Epithelial cell of prostate (primary cell): ENCODE data around the gene UBE2Z.
A peak's percentile ranks its signal among the peaks of the same experiment; 100 is the strongest.
"Not testable (repeated sequence)": the region's sequence is repeated elsewhere in the genome, so short reads cannot be mapped to it uniquely, and the experiment has no call there.

ENCODE experiments used
- DNase-seq: peaks from one replicate; pipeline ENCODE4 v3.0.0-alpha.2; 2011; ENCODE audit warnings: low read depth, low spot score
- H3K27ac ChIP-seq: fragments of 450-650 bp; 2 replicates; pipeline ENCODE4 v1.5.1; 2017; ENCODE audit warnings: mild to moderate bottlenecking

The UBE2Z gene

DNA sequence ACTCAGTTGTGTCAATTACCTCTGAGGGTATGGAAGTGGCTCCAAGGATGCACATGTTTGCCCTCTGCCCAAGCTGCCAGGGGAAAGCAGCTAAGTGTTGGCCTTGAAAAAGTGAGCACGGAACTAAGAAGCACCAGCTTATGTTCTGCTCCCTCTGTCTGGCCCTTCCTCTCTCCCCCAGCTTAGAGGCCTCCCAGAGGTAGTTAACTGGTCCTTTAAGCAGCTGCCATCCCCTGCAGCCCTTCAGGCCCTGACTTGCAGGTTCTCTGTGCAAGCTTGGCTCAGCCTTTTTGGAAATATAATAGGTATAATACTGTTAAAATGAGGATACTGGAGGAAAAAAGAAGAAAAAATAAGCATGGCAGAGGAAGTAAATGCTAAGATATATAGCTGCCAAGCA, 7.0 kb upstream of the UBE2Z start:
- no peak overlapping the region for H3K27ac ChIP-seq
- no peak for DNase-seq

DNA sequence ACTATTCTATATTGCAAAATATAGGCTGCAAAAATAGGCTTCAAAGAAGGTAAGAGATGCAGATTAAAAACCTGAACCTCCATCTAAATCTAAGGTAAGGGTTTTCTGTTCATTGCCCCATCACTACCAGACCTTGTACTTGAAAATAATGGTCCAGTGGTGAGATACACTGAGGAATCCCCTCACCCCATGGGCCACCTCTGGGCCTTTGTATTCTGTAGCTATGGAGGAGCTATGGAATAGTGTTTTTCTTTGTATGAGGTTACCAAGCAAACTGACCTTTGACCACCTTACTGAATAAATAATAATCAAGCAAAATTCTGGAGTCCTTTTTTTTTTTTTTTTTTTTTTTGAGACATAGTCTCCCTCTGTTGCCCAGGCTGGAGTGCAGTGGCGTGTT, 4.8 kb upstream of the UBE2Z start:
- no peak for DNase-seq
- no peak overlapping the region for H3K27ac ChIP-seq

DNA sequence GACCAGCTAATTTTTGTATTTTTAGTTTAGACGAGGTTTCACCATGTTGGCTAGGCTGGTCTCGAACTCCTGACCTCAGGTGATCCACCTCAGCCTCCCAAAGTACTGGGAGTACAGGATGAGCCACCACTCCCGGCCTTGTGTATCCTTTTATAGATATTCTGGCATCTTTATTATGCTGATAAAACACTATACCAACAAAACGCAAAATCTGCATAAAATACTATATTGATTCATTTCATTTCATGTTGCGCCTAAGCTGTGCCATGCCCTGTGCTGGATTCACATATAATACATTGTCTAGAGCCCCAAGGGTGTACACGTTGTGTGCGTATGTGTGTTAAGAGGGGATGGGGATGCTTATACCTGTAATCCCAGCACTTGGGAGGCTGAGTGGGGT, 3.8 kb upstream of the UBE2Z start:
- H3K27ac ChIP-seq: no peak overlapping the region
- DNase-seq: no peak

GRCh38 chr17:48905987-48906515, 2.2 kb upstream of the UBE2Z start:
- DNase-seq: no peak
- no peak overlapping the region for H3K27ac ChIP-seq

- H3K27ac ChIP-seq: peak overlapping the region; percentile 95
- no peak for DNase-seq
Observed at GRCh38 chr17:48907713-48908046, 527 bp upstream of the UBE2Z start.

DNA sequence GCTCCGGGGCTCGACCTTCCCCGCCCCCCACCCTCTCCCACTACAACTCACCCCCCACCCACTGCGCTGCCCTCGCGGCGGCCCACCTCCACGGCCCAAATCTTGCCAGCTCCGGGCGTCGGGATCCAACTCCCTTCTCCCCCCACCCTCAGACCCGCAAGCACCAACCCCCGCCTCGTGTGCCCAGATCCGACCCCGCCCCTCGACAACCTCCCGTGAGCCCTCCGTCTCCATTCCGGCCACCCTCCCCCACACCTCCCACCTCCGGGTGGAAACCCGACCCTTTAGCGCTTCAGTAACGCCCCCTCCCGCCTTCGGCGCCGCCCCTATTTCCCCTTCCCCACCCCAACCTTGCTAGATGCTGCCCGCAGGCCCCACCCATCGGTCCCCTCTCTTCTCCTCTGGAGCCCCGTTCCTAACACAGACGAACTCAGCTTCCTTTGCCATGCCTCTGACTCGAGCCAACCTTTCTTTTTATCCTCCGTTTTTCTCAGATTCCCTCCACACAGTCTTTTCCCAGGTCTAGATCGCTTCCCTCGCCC, 717 bp downstream of the UBE2Z start:
- no peak for DNase-seq
- H3K27ac ChIP-seq: peak overlapping the region; percentile 95

DNA sequence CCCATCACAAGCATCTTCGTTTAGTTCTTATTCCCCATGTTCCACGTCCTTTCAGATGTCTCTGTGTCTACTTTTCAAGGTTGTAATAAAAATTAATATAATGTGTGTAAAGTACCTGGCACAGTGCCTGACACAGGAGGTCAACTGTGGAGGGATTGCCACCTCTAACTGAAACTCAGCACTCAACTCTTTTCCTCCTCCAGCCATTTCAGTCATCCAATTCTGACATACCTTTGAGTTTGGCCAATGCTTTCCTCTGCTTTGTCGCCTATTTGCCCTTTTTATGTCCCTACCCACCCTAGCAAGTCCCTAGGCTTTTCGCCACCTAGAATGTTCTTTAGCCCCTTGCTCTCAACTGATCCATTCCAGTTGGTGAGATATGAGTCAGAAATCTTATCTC, 1.6 kb downstream of the UBE2Z start:
- DNase-seq: no peak
- peak overlapping the region; percentile 95 for H3K27ac ChIP-seq

DNA sequence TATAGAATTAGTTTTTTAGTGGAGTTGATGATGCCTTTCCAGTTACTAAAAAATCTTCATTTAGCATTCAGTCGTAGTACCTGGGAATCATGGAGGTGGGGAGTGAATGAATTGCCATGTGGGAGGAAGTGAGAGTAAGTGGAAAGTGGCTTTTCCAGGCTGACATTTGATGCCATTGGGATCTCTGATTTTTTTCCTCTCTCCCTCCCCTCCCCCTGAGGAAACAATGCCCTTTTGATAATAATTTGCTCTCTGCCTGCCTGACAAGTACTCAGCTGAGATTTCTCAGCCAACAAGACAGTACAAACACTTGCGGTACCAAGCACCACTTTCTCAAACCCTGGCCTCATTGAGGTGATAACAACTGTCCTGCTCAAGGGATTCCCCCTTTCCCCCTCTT, 2.2 kb downstream of the UBE2Z start:
- H3K27ac ChIP-seq: peak overlapping the region; percentile 95
- no peak for DNase-seq

DNA sequence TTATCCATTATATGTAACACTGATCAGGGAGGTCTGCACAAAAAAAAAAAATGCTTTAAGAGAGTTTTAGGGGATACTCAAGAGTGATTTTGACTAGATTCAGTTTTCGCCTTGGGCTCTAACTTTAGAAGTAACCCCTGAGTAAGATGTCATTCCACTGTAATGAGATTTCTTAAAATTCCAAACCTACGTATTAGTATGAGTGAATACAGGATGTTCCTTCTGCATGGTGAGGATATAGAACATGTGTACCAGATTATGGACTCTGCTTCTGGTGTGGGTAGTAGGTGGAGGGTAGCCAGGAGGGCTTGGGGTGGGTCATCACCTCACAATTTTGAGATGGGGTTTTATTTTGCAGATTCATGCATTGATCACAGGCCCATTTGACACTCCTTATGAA, 4.3 kb downstream of the UBE2Z start:
- DNase-seq: no peak
- peak overlapping the region; percentile 95 for H3K27ac ChIP-seq

- peak overlapping the region; percentile 95 for H3K27ac ChIP-seq
- peak; percentile 95 for DNase-seq
Observed at GRCh38 chr17:48915459-48916282, 7.5 kb downstream of the UBE2Z start.

DNA sequence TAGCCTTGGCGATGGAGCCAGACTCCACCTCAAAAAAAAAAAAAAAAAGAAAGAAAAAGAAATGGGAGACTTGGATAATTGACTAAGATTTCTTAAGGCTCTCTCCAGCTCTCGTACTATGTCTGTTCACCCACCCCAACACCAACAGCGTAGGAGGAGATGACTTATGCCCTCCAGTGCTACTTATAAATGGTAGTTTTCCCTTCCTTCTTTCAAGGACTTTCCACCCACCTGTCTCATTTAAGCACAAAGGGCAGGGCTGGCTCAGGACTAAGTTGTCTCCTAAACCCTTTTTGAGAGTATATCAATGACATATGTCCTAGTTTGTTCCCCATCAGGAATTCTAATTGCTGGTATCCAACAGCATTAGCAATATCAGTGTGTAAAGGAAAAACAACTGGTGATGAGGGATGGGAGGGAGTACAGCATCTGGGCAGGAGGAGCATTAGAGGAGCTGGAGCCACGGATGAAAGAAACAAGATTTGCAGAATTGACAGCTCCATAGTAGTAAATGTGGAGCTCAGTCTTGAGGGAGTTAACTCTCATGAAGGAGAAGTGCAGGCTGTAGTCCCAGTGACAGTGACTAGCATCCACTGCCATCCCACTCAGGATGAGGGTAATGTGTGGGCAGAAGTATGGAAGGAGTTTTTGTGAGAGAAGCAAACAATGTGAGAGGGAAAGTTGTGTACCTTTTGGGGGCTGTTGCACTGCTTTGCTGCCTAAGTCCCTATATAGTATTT, 17.2 kb downstream of the UBE2Z start:
- DNase-seq: no peak
- H3K27ac ChIP-seq: no peak overlapping the region

GRCh38 chr17:48925991-48926342, 17.8 kb downstream of the UBE2Z start:
- no peak overlapping the region for H3K27ac ChIP-seq
- no peak for DNase-seq

DNA sequence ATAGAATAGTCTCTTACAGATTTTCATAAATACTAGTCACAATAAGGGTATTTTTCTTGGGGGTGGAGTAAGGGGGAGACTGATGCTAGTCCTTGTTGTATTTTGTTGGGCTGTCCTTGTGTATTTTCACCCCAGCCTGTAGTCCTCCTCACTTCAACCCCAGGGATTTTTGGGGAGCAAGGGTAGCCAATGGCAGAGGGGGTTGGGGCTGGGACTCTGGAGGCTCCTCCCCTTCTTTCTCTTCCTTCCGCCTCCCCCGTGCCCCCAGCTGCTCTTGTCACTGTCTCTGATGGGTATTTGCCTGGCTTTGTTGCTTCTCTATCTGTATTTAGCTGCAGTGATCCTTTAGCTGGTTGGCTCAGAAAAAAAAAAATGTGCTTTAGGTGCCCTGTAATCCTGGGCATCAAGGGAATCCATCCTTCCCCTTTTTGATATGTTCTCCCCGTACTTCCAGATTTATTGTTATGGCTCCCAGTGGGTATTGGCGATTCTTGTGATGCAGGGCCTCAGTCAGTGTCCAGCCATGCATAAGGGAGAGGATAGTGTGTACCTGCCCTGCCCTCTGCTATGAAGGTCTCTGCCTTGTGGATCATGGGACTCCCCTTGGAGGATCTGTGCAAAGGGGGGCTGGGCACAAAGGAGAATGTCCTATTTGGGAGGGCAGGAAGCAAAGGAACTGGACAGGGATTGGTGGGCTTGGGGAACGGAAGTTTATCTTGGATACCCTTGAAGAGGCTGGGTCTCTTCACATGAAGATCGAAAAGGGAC, 20.0 kb downstream of the UBE2Z start:
- H3K27ac ChIP-seq: no peak overlapping the region
- DNase-seq: no peak

DNA sequence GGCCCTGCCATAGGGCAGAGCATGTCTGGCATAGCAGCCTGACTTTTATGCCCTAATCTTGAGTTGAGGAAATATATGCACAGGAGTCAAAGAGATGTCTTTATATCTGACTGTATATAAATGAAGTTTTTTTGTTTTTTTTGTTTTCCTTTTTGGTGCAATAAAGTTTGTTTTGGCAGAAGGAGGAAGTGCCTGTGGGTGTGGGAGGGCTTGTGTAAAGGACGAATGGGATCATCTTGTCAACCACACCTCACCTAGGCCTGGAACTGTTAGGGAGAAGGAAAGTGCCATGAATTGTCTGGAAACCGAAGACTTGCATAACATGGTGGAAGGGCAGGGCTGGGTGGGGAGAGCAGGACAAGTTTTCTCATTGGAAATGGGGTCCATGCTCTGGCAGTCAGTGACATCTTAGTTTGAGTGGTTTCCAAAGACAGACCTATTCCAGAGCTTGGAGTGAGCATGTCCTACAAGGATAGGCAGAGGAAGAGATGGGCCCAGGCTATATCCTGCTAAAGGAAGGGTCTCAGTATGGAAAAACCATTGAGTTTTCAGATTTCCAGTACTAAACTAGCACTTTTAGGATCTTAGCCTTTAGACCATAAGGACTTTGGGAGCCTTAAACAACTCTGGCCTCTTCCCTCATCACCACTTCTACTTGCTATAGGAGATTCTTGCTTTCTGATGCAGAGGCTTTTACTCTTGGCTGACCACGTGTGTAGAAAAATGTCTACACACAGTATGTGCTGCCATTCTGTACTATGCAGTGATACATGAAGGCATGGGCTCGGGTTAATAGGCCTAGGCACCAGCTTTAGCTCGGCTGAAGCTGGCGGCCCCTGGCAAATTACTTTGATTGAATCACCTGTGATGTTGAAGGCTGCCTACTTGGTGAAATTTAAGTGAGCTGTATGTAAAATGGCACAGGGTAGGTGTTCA, 20.9 kb downstream of the UBE2Z start:
- no peak for DNase-seq
- H3K27ac ChIP-seq: no peak overlapping the region

DNA sequence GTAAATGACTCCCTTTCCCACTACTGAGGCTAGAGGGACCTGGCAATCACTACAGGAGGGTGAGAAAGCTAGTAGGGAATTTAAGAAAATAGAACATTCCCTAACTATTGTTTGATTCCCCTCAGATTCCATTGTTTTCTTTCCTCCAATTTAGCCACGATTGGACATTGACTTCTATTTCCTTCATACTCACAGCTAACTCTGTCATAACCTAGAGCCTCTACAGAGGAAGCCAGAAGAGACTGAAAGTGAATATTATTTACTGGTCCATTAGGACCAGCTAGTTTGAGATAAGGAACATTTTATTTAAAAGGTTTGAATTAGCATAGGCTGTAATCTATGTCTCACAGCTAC, 21.6 kb downstream of the UBE2Z start:
- no peak overlapping the region for H3K27ac ChIP-seq
- no peak for DNase-seq

DNA sequence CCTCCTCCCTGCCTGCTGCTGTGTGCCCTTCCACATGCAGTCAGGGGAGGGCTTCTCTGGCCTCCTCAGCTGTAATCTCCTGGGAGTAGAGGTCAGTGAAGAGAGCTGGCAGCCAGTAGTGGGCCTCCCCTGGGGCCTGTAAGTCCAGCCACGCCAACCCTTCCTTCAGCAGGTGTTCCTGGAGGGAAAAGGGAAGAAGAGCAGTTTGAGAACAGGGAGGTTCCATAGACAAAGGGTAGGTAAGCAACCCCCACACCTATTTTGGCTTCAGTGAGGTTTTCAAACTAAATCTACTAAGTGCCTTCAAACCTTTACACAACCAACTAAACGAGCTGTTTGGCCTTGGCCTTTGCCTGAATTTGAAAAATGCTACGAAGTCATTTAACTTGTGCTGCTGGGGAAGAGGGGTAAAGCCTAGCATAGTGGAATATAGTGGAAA, 22.2 kb downstream of the UBE2Z start:
- no peak for DNase-seq

DNA sequence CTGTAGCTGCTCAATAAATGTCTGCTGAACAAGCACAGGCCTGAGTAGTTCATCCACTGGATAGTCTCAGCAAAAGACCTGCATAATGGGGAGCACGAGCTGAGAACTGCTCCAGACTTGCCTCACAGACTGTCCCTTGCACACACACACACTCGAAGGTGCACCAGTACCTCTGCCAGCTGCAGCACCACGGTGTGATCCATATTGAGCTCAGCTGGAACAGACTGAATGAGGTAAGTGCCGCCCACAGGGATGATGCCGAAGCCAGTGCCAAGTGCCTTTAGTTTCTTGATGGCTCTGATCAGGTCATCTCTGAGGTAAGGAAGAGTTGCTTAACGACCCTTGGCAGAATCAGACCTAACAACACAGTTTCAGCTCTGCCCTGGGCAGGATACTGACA, 24.8 kb downstream of the UBE2Z start:
- no peak overlapping the region for H3K27ac ChIP-seq
- no peak for DNase-seq

More for the DNA sequence above, 22.2 kb downstream of the UBE2Z start:
- no peak overlapping the region for H3K27ac ChIP-seq

DNA sequence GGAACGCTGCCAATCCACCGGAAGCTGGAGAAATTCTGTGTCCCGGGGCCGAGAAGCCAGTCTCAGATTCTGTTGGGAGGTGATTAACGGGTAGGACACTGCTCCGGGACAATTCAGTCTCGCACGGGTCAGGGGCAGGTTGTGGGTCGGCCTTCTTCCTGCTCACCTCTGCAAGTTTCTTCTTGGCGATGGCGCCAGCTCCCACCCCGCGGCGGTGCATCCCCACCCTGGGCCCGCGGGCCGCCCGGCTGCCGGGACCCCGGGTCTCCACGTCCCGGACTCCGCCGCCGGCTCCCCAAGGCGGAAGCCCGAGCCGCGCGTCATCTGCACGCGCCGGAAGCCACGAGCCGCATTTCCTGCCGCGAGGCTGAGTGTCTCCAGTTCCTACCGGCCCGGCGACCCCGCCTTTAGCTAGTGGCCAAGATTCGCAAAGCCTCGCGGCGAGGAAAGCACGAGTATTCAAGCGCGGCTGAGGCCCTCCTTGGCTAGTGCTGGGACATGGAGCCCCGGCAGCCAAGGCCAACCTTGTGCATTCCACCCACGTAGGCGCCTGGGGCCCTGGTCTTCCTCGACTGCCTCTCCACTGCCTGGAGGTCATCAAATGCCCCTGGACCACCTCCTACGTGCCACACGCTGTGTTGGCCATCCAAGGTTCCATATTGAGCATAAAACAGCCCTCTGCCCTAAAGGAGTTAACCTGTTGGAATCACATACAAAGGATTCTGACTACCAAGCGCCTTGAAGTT, 36.5 kb downstream of the UBE2Z start, which contains the start of gene SNF8:
Gene SNF8 (minus strand): TSS at position 328 of the 746 bp plus-strand sequence. CDS start 108 bp downstream, at position 220.
- peak; percentile 31 for DNase-seq
- peak within 1 kb of the TSS; percentile 74 for H3K27ac ChIP-seq

- not testable (repeated sequence) for DNase-seq
- peak overlapping the region; percentile 74 for H3K27ac ChIP-seq
Observed at GRCh38 chr17:48945261-48945651, 37.0 kb downstream of the UBE2Z start.
